ENCODE data around the gene RPH3AL. TPM values are rescaled to one million over a fixed set of nuclear protein-coding genes. Genes with fewer than 3 reads are reported as not detected.

RPH3AL gene
- total RNA-seq, 3 donors from 2014 or later (not counting 1 experiment from before 2014, with no cell fraction given), result 7.2 to 9.9 (median 7.9) TPM

- DNase-seq (no peak), ATAC-seq (no peak)
- Histone ChIP-seq H3K36me3 (ENCODE audit: control insufficient read depth, insufficient read depth, low read length) (no peaks in the 10 kb centered on the region), H3K27me3 (ENCODE audit: control insufficient read depth, insufficient read depth, low read length) (no peaks in the 10 kb centered on the region), H3K9me3 (ENCODE audit: control insufficient read depth, insufficient read depth, low read length) (no peaks in the 10 kb centered on the region), H3K4me3 (ENCODE audit: low read length) (no peak overlapping the region), H3K4me1 (ENCODE audit: control insufficient read depth, insufficient read depth, low read length) (no peaks in the 10 kb centered on the region), H3K27ac (ENCODE audit: low read length) (no peak overlapping the region)
- TF ChIP-seq CTCF (IDR thresholded peaks at IDR 0.05), result no peak
- no peaks in the 10 kb centered on the region for H3K36me3 Mint-ChIP-seq
- H3K27me3 Mint-ChIP-seq (ENCODE audit: low read depth in 2 of 2), result no peaks in the 10 kb centered on the region
- intact Hi-C loops (cut with micrococcal nuclease), result no loop called here
- H3K4me3 Mint-ChIP-seq, result no peak overlapping the region
- H3K9me3 Mint-ChIP-seq, result peaks cover 0 to 14% of the 10 kb centered on the region in 2 donors
- no peak overlapping the region for H3K27ac Mint-ChIP-seq
- no peaks in the 10 kb centered on the region for H3K4me1 Mint-ChIP-seq
- WGBS (ENCODE audit: insufficient coverage), result 87% methylated on average over 18 of the region's 18 CpGs
Measured at GRCh38 chr17:312476-313148, 40.0 kb downstream of the RPH3AL start.

- intact Hi-C loops (cut with micrococcal nuclease), result no loop called here
- Mint-ChIP-seq H3K4me1 (no peaks in the 10 kb centered on the region), H3K36me3 (no peaks in the 10 kb centered on the region), H3K4me3 (no peak overlapping the region), H3K27ac (no peak overlapping the region), H3K9me3 (peaks cover 0 to 14% of the 10 kb centered on the region in 2 donors), H3K27me3 (ENCODE audit: low read depth in 2 of 2) (no peaks in the 10 kb centered on the region)
- Histone ChIP-seq H3K36me3 (ENCODE audit: control insufficient read depth, insufficient read depth, low read length) (no peaks in the 10 kb centered on the region), H3K27me3 (ENCODE audit: control insufficient read depth, insufficient read depth, low read length) (no peaks in the 10 kb centered on the region), H3K27ac (ENCODE audit: low read length) (no peak overlapping the region), H3K4me1 (ENCODE audit: control insufficient read depth, insufficient read depth, low read length) (no peaks in the 10 kb centered on the region), H3K4me3 (ENCODE audit: low read length) (no peak overlapping the region), H3K9me3 (ENCODE audit: control insufficient read depth, insufficient read depth, low read length) (no peaks in the 10 kb centered on the region)
- DNase-seq (no peak), ATAC-seq (no peak)
- TF ChIP-seq CTCF (IDR thresholded peaks at IDR 0.05), result no peak
- 87% methylated on average over 20 of the region's 20 CpGs for WGBS (ENCODE audit: insufficient coverage)
Measured at GRCh38 chr17:311119-311782, 41.4 kb downstream of the RPH3AL start.

- WGBS (ENCODE audit: insufficient coverage), result 87% methylated on average over 28 of the region's 28 CpGs
- Histone ChIP-seq H3K4me1 (ENCODE audit: control insufficient read depth, insufficient read depth, low read length) (no peaks in the 10 kb centered on the region), H3K27ac (ENCODE audit: low read length) (no peak overlapping the region), H3K9me3 (ENCODE audit: control insufficient read depth, insufficient read depth, low read length) (no peaks in the 10 kb centered on the region), H3K36me3 (ENCODE audit: control insufficient read depth, insufficient read depth, low read length) (no peaks in the 10 kb centered on the region), H3K4me3 (ENCODE audit: low read length) (no peak overlapping the region), H3K27me3 (ENCODE audit: control insufficient read depth, insufficient read depth, low read length) (no peaks in the 10 kb centered on the region)
- H3K36me3 Mint-ChIP-seq, result no peaks in the 10 kb centered on the region
- no peaks in the 10 kb centered on the region for H3K27me3 Mint-ChIP-seq (ENCODE audit: low read depth in 2 of 2)
- ATAC-seq, result no peak
- no peak for DNase-seq
- H3K4me3 Mint-ChIP-seq, result no peak overlapping the region
- peaks cover 0 to 5% of the 10 kb centered on the region in 2 donors for H3K9me3 Mint-ChIP-seq
- intact Hi-C loops (cut with micrococcal nuclease), result no loop called here
- H3K27ac Mint-ChIP-seq, result no peak overlapping the region
- H3K4me1 Mint-ChIP-seq, result no peaks in the 10 kb centered on the region
- no peak for TF ChIP-seq CTCF (IDR thresholded peaks at IDR 0.05)
Measured at GRCh38 chr17:310111-311010, 42.2 kb downstream of the RPH3AL start.

All from natural killer cell (primary cell).